Measurements from ENCODE around the gene TMEM259. TPM values are rescaled to one million over a fixed set of nuclear protein-coding genes. Genes with fewer than 3 reads are reported as not detected.

The TMEM259 gene
- total RNA-seq, 1 donor from 2014 or later: 106 TPM

DNA sequence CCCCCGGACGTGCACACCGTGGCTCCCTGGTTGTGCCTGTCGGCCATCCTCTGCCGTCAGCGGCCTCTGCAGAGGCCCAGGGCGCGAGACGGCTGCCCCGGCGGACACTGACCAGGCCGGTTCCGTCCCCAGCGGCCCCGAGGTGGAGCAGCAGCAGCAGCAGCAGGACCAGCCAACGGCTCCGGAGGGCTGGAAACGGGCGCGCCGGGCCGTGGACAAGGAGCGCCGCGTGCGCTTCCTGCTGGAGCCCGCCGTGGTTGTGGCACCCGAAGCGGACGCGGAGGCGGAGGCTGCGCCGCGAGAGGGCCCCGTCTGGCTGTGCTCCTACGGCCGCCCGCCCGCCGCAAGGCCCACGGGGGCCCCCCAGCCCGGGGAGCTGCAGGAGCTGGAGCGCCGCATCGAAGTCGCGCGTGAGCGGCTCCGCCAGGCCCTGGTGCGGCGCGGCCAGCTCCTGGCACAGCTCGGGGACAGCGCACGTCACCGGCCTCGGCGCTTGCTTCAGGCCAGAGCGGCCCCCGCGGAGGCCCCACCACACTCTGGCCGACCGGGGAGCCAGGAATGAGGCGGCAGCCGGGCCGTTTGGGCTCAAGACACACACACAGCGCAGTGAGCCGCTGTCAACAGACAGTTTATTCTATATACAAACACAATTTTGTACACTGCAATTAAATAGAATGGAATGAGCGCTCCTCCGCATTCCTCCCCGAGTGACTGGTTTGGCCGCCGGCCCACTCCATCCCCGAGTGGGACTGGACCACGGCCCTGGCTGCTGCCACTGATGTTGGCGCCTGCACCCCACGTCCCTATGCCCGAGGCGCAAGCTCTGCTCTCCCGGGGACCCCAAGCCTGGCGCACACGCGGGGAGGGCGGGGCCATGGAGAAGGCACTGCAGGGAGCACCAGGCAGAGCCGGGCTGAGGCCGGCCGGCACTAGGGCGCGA, 11.6 kb downstream of the TMEM259 start:
- no peak for DNase-seq (ENCODE audit: missing footprints)
- intact Hi-C loops (cut with DNase I): no loop called here
- peak; percentile 51 for ATAC-seq

DNA sequence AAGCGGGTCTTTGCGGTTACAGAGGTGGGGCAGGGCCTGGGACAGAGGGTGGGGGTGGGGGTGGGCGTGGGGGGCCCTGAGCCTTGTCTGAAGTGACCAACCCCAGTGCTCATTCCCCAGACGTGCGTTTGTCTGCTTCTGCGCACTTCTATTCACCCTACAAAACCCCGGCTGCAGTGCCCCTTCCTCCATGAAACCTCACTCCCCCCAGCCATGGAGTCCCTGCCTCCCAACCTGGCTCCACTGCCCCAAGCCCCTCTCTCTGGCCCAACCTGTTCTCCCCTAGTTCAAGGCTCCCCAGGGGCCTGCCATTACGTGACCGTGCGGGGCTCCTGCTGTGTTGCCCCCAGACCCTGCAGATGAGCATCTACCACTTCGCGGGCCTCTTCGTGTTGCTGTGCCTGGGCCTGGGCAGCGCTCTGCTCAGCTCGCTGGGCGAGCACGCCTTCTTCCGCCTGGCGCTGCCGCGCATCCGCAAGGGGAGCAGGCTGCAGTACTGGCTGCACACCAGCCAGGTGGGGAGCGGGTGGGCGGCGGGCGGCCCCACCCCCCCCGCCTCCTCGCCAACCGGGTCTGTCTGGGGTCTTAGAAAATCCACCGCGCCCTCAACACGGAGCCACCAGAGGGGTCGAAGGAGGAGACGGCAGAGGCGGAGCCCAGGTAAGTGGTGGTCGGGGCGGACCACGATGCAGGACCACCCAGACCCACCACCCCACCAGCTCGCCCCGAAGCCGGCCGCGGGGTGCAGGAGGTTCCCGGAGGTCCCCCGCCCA, 12.5 kb downstream of the TMEM259 start:
- DNase-seq (ENCODE audit: missing footprints) (no peak), ATAC-seq (no peak)
- intact Hi-C loops (cut with DNase I): no loop called here

DNA sequence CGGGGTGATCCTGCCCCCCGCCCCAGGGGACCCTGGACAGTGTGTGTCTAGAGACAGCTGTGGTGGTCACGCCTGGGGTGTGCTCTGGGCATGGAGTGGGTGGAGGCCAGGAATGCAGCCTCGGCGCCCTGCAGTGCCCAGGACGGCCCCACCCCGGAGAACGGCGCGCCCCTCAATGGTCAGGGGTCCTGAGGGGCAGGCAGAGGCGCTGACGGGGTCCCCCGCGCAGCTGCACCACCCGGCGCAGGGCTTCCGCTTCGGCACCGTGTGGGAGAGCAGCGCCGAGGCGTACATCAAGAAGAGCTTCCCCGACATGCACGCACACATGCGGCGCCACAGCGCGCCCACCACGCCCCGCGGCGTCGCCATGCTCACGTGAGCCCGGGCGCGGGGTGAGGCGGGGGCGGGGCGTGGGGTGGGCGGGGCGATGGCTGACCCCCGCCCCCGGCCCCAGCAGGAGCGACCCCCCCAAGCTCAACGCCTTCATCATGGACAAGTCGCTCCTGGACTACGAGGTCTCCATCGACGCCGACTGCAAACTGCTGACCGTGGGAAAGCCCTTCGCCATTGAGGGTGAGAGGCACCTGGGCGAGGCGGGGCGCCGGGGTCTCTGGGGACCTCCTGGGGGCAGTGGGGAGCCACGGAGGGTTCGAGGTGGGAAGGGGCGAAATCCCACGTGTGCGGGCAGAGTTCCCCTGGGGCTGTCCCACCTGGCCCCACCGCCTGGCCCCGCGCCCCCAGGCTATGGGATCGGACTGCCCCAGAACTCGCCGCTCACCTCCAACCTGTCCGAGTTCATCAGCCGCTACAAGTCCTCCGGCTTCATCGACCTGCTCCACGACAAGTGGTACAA, 13.3 kb downstream of the TMEM259 start:
- ATAC-seq: no peak
- DNase-seq (ENCODE audit: missing footprints): no peak
- intact Hi-C loops (cut with DNase I): no loop called here

DNA sequence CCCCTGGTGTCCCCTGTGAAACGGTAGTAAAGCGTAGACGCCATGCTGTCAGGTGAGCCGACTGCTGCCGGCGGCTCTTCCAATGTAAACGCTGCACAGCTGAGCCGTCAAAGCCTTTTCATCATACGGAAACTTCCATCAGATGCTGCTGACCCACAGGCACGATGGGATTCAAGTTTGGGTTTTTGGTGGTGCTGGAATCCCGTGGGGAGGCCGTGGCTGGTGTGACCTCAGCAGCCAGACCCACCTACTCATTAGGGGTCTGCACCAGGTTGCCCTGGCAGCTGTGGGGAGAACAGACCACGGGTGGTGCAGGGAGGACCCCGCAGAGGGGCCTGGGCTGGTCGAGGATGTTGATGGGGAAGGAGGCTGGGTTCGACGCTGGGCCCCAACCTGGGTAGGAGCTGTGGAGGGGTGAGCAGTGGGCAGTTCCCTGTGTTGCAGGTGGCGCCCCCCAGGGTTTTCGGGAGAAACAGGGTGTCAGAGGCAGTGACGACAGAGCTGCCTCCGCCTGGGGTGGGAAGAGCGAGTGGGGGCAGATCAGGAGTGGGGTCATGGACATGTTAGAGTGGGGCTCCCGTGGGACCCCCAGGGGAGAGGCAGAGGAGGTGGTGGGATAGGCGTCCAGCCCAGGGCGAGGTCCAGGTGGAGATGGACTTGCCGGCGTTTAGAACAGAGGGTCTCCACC, 14.1 kb downstream of the TMEM259 start:
- DNase-seq (ENCODE audit: missing footprints): no peak
- no peak for ATAC-seq
- intact Hi-C loops (cut with DNase I): no loop called here

DNA sequence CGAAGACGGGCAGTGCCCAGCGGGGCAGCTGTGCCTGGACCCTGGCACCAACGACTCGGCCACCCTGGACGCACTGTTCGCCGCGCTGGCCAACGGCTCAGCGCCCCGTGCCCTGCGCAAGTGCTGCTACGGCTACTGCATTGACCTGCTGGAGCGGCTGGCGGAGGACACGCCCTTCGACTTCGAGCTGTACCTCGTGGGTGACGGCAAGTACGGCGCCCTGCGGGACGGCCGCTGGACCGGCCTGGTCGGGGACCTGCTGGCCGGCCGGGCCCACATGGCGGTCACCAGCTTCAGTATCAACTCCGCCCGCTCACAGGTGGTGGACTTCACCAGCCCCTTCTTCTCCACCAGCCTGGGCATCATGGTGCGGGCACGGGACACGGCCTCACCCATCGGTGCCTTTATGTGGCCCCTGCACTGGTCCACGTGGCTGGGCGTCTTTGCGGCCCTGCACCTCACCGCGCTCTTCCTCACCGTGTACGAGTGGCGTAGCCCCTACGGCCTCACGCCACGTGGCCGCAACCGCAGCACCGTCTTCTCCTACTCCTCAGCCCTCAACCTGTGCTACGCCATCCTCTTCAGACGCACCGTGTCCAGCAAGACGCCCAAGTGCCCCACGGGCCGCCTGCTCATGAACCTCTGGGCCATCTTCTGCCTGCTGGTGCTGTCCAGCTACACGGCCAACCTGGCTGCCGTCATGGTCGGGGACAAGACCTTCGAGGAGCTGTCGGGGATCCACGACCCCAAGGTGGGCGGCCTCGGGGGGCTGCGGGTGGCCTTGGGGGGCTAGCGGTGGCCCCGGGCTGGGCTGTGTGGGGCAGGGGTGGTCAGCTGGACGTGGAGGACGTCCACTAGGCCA, 15.9 kb downstream of the TMEM259 start:
- DNase-seq (ENCODE audit: missing footprints) (no peak), ATAC-seq (no peak)
- intact Hi-C loops (cut with DNase I): no loop called here

DNA sequence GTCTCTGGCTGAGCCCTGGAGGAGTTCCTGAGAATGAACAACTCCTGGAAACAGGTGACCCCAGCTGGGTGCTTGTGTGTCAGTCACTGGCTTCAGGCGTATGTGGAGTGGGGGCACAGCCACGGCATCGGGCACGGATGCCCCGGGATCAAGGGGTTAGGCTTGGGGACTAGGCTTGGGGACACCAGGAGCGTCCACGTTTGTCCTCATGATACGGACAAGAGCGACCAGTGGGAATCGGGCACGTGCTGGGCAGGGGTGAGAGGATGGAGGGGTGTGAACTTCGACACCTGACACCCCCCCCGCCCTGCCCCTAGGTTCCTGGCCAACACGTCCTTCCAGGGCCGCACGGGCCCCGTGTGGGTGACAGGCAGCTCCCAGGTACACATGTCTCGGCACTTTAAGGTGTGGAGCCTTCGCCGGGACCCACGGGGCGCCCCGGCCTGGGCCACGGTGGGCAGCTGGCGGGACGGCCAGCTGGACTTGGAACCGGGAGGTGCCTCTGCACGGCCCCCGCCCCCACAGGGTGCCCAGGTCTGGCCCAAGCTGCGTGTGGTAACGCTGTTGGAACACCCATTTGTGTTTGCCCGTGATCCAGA, 16.6 kb downstream of the TMEM259 start:
- DNase-seq (ENCODE audit: missing footprints) (no peak), ATAC-seq (no peak)
- intact Hi-C loops (cut with DNase I): no loop called here

DNA sequence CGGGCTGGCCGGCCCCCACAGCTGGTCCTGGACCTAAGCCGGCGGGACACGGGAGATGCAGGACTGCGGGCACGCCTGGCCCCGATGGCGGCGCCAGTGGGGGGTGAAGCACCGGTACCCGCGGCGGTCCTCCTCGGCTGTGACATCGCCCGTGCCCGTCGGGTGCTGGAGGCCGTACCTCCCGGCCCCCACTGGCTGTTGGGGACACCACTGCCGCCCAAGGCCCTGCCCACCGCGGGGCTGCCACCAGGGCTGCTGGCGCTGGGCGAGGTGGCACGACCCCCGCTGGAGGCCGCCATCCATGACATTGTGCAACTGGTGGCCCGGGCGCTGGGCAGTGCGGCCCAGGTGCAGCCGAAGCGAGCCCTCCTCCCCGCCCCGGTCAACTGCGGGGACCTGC, 17.6 kb downstream of the TMEM259 start:
- intact Hi-C loops (cut with DNase I): no loop called here
- ATAC-seq: no peak
- DNase-seq (ENCODE audit: missing footprints): no peak

DNA sequence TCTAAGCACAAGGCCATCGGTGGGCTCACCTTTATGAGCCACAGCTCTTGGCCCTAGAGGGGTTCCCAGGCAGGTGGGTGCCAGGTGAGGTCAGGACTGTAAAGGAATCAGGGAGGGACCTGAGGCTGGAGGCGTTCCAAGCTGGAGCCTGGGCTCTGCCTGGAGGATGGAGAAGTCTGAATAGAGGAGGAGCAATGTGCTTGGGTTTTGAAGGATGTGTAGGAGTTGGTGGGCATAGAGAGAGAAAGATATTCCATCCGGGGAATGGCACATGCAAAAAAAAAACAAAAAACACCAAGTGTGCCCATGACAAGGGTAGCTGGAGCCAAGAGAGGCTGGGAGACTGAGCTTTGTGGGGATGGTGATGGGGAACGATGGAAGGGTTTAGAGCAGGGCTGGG, 18.3 kb downstream of the TMEM259 start:
- intact Hi-C loops (cut with DNase I): no loop called here
- no peak for ATAC-seq

DNA sequence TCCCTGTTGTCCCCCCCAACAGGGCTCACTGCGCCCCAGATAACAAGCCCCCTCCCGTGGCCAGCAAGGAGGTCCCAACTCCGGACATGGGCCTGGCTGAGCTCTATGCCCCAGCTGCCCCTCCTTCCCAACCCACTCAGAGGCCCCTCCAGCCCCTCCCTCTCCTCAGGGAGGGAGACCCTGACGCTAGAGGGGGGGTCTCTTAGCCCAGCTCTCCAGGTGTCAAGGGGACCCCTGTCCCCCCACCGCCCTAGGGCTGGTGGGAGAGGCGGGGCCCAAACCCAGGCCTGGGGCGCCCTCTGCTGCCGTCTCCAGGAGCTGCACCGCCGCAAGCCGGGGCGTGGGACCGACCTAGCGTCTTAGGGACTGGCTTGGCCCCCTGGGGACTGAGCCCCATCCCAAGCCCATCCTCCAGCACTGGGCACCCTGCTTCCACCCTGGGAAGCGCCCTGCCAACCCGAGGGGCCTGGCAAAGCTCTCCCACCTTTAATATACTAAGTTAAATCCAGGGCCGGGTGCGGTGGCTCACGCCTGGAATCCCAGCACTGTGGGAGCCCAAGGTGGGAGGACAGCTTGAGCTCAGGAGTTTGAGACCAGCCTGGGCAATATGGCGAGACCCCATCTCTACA, 19.3 kb downstream of the TMEM259 start:
- ATAC-seq: peak; percentile 73

More for the DNA sequence above, 18.3 kb downstream of the TMEM259 start:
- DNase-seq (ENCODE audit: missing footprints): no peak

DNA sequence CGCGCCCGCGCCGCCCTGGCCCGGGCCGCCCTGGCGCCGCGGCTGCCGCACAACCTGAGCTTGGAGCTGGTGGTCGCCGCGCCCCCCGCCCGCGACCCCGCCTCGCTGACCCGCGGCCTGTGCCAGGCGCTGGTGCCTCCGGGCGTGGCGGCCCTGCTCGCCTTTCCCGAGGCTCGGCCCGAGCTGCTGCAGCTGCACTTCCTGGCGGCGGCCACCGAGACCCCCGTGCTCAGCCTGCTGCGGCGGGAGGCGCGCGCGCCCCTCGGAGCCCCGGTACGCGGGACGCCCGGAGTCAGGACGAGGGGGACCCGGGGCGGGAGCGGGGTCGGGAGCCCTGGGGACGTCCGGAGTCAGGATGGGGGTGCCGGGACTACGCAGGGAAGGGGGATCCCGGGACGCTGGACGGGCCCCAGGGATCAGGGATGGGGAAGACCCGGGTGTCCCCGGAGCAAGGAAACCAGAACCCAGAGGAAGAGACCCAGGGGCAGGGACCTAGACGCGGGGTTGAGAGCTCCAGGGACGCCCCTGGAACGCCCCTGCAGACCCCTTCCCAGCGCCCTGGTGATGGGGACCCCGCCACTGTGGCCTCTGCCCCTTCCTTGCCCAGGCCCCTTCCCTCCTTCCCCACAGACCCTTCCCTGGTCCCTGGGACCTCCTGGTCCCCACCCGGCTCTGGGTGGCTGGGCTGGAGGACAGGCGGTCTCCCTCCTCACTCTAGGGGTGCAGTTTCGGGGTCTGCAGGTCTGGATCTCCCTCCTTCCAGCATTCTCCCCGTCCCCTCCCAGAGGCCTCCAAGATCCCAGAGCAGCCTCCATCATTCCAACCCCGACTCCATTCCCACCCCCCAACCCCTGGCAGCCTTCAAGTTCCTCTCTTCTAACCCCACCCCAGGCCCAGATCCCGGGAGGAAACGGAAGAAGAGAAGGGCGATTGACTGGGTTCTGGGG, 20.1 kb downstream of the TMEM259 start:
- intact Hi-C loops (cut with DNase I): loop anchor here (1.0 kb wide), 1 partner anchor 80 kb away; no protein-coding TSS in a partner anchor
- no peak for ATAC-seq
- no peak for DNase-seq (ENCODE audit: missing footprints)

More for the DNA sequence above, 19.3 kb downstream of the TMEM259 start:
- DNase-seq (ENCODE audit: missing footprints): peak; percentile 92
- intact Hi-C loops (cut with DNase I): loop anchor here (1.0 kb wide), 1 partner anchor 80 kb away; no protein-coding TSS in a partner anchor

DNA sequence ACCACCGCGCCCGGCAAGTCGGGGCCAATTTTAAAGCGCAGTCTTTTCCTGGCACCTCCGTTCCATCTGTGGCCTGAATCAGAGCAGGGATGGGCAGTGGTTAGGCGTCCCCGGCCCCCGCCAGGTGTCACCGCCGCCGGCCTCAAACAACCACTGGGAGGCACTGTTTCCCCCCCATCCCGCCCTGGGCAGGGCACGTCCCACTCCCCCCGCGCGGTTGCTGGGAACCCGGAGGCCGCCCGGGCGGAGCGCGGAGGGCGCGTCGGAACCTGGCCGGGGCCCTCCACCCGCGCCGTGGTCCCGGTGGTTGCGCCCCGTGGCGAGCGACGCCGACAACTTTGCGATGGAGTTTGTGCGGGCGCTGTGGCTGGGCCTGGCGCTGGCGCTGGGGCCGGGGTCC, 20.8 kb downstream of the TMEM259 start, which contains the start of gene GRIN3B:
Gene GRIN3B (plus strand): TSS at position 325 of the 400 bp plus-strand sequence. CDS start 19 bp downstream, at position 344.
- no peak for ATAC-seq
- intact Hi-C loops (cut with DNase I): no loop called here

DNA sequence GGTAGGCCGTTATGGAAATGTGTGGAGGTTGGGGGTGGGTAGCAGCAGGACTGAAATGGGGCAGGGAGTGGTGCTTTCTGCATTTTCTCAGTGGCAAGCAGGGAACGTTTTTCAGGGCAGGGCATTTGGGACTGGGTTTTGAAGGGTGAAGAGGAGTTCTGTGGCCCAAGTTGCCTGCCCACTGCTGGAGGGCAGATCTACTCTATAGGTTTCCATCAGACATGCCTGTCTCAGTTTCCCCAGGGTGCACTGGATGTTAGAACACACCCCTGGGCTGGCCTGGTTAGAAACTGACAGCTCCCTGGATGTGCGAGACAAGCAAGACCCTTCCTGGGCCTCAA, 21.6 kb downstream of the TMEM259 start:
- ATAC-seq (no peak), DNase-seq (ENCODE audit: missing footprints) (no peak)
- intact Hi-C loops (cut with DNase I): no loop called here

More for the DNA sequence above, 20.8 kb downstream of the TMEM259 start, which contains the start of gene GRIN3B:
- DNase-seq (ENCODE audit: missing footprints): no peak

DNA sequence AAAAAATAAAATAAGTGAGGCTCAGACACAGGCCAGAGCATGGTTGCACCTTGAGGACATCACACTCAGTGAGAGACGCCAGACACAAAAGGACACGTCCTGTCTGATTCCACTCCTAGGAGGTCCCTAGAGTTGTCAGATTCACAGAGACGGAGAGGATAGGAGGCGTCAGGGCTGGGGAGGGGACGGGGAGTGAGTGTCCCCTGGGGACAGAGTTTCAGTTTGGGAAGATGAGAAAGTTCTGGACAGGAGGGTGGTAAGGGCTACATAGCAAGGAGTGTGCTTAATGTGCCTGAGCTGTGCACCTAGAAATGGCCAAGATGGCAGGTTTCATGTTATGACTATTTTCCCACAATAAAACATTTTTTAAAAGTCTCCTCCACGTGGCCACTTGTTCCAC, 22.9 kb downstream of the TMEM259 start:
- DNase-seq (ENCODE audit: missing footprints): no peak
- intact Hi-C loops (cut with DNase I): no loop called here
- ATAC-seq: no peak

DNA sequence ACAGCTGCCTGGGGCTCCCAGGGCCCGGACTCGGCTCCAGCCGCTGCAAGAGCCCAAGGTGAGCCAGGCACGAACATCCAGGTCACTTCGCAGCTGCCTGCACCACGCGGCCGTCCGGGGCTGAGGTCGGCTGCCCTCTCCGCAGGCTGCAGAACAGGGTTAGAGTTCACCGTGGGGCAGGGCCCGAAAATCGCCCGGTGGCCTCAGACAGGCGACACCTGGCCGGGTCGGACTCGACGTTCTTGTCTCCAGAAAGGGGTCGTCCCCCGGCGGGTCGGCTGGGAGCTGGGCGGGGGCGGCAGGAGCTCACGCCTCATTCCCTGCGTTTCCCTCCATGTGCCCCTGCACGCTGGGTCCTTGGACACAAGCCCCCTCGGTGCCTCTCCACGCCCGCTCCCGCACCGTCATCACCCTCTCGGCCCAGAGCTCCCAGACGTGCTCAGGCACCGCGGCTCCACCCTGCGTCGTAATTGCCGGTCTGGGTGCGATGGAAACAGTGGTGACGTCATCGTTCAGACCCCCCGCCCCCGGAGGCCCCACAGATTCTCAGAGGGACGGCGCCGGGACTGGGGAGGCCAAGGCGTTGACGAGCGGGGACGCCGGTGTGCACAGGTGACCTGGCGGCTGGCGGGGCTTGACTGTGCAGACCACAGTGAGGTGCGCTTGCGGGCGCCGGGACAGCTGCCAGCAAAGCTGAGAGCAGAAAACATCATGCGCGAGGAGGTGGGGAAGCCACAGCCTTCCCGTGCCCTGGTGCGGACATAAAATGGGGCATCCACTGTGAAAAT, 24.7 kb downstream of the TMEM259 start:
- DNase-seq (ENCODE audit: missing footprints): no peak
- no peak for ATAC-seq
- intact Hi-C loops (cut with DNase I): no loop called here
